Stimulated activated CD4-positive, alpha-beta T cell treated with anti-CD3 and anti-CD28 coated beads, Interleukin-12 subunit alpha, Interleukin-12 subunit beta, amount 100 ng/mL, for 4 hours (primary cell): ENCODE measurements around the gene WDR1.

Experiments used
- DNase-seq: peaks from one replicate; pipeline ENCODE4 v3.0.0-alpha.2; 2020

WDR1 gene

DNA sequence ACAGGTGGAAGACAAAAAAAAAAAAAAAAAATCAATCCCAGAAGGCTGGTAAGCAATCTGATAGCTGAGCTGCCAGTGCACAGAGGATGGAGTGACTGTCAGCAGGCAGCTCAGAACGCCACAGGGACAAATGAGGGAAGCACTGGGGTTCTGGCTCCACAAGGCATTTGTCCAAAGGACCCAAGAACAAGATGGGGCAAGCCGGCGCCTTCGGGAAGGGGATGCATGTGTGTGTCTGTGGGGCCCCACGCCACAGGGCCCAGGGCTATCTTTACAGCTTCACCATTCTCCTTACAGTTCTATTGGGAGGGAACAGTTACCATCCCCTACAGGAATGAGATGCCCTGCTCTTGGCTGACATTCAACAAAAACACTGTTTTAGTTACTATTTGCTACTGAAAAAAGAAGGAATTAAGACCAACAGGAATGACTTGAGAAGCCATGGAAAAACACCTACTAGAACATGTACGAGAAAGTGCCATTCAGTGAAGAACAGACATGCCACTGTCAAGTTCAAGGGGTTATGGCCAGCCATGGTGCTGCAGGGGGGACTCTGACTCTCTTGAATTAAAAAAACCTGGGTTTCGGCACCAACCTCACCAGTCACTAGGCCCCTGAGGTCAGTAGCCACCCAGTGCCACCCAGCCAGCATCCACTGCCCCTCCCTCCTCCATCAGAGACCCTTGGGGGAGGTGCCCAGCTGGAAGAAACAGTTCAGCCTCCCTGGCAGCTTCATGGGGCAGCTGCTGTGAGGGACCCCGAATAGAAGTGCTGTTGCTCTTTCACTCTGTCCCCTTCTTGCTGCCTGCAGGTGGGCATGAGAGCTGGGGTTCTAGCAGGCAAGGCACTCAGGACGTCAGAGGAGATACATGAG lies 18.5 kb downstream of the WDR1 start:
- DNase-seq, result no peak

DNA sequence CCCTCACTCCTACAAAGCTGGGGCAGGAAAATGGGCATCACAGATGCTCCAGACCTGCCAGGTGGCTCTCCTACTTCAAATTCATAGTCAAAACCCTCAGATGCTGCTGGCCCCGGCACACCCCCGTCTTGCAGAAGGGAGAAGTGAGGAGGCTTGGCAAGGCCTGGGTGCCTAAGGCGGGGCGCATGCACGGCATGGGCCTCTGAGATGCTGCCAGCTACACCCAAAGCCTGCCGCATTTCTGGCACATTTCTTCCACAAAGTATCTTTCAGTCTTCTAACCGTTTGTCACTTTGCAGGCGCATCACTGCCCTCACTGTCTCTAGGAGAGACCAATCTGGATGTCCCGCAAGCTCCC lies 19.6 kb downstream of the WDR1 start:
- DNase-seq, result no peak

DNA sequence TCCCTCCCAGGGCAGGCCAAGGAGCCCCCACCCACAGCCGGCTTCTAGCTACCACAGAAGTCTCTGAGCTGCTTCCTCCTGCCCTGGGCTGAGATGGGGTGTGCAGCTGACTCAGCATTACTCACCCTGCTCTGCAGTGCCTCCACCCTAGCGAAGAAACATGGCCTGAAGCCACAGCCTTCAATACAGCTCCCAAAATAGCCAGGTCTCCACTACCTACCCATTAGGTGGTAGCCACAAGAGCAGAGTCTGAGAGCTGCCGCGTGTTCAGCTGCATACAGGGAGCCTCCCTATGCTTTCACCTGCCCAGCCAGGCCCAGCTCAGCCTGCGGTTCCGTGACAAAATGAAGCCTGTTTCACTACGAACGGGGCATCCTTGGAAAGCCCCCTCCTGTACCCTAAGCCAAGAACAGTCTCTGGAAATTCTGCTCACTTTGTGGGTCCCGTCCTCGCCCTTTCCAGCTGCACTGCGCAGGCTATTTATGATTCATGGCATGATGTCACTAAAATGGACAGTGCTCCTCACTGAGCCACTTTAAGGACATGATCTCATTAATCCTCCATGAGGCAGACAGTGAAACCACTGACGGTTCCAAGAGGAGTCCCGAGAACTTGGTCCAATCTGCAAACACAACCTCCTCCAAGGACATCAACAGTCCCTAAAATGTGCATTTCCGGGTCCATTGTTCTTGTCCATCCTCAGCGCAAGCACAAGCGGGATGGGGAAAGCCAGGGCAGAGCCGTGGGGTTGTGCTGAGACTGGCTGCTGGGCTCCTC lies 20.2 kb downstream of the WDR1 start:
- DNase-seq, result peak; percentile 76

DNA sequence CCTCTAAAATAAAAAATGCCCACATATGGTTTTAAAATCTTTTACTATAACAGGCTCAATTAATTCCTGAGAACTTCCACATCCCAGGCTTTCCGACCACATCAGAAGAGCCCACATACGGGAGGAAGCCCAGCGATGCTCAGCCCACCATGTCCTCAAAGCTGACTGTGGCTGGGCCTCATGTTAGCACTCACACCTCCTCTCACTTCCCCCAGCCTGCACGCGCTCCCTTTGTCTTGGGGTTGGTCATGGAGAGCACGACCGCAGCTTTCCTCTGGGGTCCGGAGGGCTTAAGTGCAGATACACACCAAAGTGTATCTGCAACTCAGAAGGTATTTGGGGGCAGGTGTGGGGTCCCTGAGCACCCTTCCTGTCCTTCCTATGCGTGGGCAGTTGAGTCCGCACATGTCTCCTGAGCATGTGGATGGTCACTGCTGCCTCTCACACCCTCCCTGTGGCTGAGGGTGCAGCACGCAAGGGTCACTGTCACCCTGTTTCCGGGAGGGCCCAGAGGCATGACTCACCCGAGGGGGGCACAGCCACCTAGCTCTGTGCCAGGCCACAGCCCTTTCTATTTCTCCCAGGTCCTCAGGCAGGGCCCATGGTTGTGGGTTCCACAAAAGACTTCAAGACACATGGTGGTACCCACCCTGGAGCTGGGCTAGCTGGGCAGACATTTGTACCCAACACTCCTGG lies 21.2 kb downstream of the WDR1 start:
- no peak for DNase-seq

DNA sequence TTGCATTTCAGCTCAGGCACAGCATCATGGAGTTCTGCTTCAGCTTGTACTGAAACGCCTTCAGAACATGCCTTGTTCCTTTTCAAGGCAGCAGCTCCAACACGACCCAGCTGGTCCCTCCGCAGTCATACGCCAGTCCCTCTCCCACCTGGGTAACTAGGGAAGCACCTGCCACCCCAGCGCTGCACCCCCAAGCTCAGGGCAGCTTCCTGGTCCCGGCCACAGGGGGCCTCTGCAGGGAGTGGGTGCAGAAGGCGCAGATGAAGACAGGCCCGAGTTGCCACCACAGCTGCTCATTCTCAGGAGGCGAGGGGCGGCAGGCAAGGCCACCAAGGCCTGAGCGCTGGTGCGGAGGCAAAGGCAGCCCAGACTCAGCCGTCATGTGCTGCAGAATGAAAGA lies 21.8 kb downstream of the WDR1 start:
- DNase-seq, result no peak

DNA sequence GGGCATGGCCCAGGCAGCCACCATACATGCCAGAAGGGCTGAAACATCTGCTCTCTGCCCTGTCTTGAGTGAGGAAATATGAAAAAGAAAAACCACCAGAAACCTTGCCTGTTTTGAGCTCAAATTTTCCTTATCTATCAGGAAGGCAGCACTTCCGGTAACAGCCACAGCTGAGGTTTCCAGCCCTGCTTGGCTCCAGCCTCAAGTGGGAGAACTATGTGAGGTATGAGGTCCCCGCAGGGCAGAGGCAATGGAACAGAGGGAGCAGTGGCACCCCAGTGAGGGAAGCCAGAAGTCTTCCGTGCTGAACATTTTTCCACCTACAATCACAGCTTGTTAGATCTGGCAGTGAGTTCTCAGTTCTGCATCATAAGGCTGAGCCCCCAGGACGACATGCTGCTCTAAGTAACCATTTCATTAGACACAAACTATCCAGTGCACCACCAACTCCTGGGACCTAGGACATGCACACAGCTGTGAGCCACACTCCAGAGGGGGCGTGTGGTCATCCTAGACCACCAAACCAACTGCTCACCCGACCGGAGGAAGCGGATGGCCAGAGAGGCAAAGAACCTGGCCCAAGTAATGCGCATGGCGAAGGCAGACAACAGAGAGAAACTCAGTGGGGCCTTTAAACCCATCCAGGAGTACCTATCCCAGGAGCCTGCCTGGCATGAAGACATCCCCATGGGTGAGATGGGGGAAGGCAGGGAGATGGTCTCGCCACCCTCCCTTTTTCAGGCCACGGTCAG lies 22.6 kb downstream of the WDR1 start:
- no peak for DNase-seq

GRCh38 chr4:10093271-10093621 lies 23.4 kb downstream of the WDR1 start:
- DNase-seq, result no peak

- no peak for DNase-seq
These were observed 23.9 kb downstream of the WDR1 start for GRCh38 chr4:10092481-10093270.

DNA sequence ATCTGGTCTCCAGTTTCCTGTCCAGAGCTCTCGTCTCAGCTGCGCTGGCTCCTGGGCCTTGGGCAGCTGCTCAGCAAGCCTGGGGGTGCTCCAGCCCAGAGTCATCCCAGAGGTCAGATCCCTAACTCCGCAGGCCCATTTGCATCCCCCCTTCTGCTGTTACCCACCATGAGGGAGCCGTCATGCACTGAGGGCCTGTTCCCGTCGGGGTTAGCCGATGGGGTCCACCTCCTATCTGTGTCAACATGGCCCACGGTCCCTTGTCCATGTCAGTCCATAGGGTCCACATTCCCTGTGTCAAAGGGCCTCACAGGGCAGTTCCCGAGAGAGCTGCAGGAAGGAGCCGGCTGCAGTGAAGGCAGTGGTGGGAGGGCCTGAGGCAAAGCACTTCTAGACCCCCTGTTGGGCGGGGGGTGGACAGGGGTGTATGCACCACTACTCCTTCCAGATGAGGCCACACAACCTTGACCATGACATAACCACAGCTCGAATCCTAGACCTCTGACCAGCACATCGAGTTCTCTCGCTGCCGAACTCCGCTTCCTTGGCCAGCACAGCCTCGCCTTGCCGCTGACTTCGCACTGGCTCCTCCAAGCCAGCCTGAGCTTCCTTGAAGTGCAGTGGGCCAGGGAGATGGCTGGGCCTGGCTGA lies 24.9 kb downstream of the WDR1 start:
- no peak for DNase-seq

- no peak for DNase-seq
These were observed 25.9 kb downstream of the WDR1 start for GRCh38 chr4:10090467-10091250.

DNA sequence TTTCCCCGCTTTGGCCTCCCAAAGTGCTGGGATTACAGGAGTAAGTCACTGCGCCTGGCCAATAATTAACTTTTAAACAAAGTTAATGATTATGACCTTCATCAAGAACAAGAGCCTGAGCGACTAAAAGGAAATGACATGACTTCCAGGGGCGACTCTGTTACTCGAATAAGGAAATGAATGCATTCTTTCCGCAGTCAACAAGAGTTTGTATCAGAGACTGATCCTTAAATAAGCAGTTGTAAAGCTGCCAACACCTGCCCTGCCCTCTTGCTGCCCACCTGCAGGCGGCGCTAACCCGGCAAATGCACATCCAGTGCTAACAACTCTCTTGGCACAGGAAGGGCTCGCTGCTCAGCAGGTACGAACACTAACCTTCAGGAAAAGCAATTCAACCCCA lies 27.3 kb downstream of the WDR1 start:
- no peak for DNase-seq

DNA sequence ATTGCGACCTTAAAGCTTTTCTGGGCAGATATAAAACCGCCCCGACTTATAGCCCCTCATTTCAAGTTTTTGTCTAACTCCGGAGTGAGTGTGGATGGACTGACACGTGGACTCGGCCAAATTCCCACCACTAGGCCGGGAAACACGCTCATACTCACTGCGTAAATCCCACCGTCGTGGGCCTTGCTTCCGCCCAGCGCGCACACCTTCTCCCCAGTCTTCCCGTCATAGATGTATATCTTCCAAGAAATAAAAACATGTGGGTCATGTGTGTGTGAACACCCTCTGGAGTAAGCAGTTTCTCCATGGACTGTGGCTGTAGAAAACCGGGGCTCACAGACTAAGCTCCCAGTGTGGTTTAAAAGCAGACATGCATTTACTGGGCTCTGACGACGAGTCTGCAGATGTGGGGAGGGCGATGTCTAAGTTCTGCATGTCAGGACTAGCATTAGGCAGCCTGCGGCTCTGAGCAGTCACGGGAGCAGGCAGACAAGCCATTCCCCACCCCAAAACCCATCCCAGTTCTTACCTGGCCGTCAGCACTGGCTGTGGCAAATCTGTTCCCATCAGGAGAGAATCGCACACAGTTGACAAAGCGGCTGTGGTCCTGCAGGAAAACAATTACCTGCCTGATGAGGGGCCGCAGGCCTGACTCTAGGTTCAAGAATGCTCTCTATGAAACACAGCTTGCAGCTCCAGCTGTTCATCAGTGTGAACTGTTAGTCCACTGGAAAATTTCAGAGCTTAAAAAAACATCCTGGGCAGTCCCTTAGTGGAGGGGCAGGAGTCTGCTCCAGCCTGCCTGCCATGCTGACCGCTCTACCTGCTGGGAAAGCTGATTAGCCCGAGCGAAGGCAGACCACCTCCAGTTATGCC lies 28.2 kb downstream of the WDR1 start:
- no peak for DNase-seq

GRCh38 chr4:10087152-10087791 lies 29.3 kb downstream of the WDR1 start:
- no peak for DNase-seq

GRCh38 chr4:10086506-10087120 lies 30.0 kb downstream of the WDR1 start:
- no peak for DNase-seq

GRCh38 chr4:10085828-10086505 lies 30.6 kb downstream of the WDR1 start:
- no peak for DNase-seq

GRCh38 chr4:10085386-10085785 lies 31.2 kb downstream of the WDR1 start:
- DNase-seq, result no peak

DNA sequence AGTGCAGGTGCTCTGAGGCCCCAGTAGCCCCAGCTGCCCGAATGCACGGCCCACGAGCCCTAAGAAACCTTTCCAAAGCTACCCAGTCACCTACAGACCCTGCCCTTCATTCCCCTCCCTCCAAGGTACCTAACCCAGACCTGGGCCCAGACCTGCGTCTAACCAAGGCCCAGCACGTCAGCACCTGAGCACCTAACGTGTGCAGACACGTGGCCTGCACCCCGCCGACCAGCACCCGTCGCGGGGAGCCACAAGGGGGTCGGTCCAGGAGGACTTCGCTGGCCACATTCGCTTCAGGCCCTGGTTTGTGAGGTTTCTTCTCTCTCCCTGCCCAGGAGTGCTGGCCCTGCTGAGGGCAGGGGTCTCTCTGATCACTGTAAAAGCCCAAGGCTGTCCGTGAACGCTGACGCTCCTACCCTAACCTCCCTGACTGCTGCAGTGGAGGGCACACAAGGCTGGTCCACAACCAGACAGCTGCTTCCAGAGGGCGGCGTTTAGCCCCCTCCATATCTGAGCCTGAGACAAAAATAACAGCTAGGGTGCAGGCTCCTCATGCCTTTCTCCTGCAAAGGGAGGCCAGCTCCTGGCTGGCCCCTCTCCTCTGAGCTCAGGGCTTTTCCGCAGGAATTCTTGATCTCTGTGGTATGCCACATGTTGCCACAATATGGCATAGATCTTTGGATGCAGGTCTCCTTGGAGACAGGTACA lies 31.8 kb downstream of the WDR1 start:
- DNase-seq, result no peak
